Loucy (cell line): ENCODE data around the gene SFSWAP.

Experiments used
- H2AFZ ChIP-seq: fragments of 200-600 bp; sonication (generic); 2 replicates; pipeline ENCODE4 v1.6.0; 2016; ENCODE audit warnings: antibody characterized with exemption, mild to moderate bottlenecking, low read length, moderate library complexity
- H3F3A ChIP-seq: fragments of 200-600 bp; 2 replicates; pipeline ENCODE4 v1.6.0; 2016; ENCODE audit warnings: antibody characterized with exemption, low read depth, mild to moderate bottlenecking
- H3K27me3 ChIP-seq: fragments of 200-600 bp; sonication (generic); 2 replicates; pipeline ENCODE4 v1.6.1; 2014; ENCODE audit warnings: low read length, mild to moderate bottlenecking; ENCODE audit not compliant: insufficient read depth, poor library complexity, severe bottlenecking
- H3K36me3 ChIP-seq: fragments of 200-600 bp; sonication (generic); 2 replicates; pipeline ENCODE4 v1.6.1; 2016; ENCODE audit warnings: low read length; ENCODE audit not compliant: insufficient read depth
- H3K4me1 ChIP-seq: fragments of 200-600 bp; sonication (generic); 2 replicates; pipeline ENCODE4 v1.5.1; 2014; ENCODE audit warnings: low read length, mild to moderate bottlenecking; ENCODE audit not compliant: insufficient read depth, poor library complexity, severe bottlenecking
- H3K4me2 ChIP-seq: fragments of 200-600 bp; sonication (generic); 2 replicates; pipeline ENCODE4 v1.6.0; 2014; ENCODE audit warnings: antibody characterized with exemption, low read length, low read depth, mild to moderate bottlenecking; ENCODE audit not compliant: poor library complexity, severe bottlenecking
- H3K4me3 ChIP-seq: fragments of 200-600 bp; sonication (generic); 2 replicates; pipeline ENCODE4 v1.5.1; 2014; ENCODE audit warnings: low read length, mild to moderate bottlenecking, mixed read lengths; ENCODE audit not compliant: poor library complexity, severe bottlenecking
- H3K79me2 ChIP-seq: fragments of 200-600 bp; sonication (generic); 2 replicates; pipeline ENCODE4 v1.6.1; 2014; ENCODE audit warnings: low read length; ENCODE audit not compliant: insufficient read depth
- H3K9ac ChIP-seq: fragments of 200-600 bp; sonication (generic); 2 replicates; pipeline ENCODE4 v1.6.0; 2014; ENCODE audit warnings: mild to moderate bottlenecking, low read depth, low read length, moderate library complexity; ENCODE audit not compliant: poor library complexity, severe bottlenecking
- H3K9me2 ChIP-seq: fragments of 200-600 bp; sonication (generic); replicated peaks from 2 replicates; pipeline ENCODE4 v1.6.1; 2016; ENCODE audit warnings: low read depth, low read length, mixed read lengths
- H3K9me3 ChIP-seq: fragments of 200-600 bp; sonication (generic); 2 replicates; pipeline ENCODE4 v1.6.1; 2014; ENCODE audit warnings: mild to moderate bottlenecking, antibody characterized with exemption, low read length, low read depth; ENCODE audit not compliant: insufficient read depth
- H4K20me1 ChIP-seq: fragments of 200-600 bp; sonication (generic); 2 replicates; pipeline ENCODE4 v1.6.0; 2014; ENCODE audit warnings: antibody characterized with exemption, low read length, mild to moderate bottlenecking; ENCODE audit not compliant: insufficient read depth, poor library complexity, severe bottlenecking
- EZH2phosphoT487 ChIP-seq: fragments of 200-600 bp; IDR thresholded peaks from 2 replicates; pipeline ENCODE4 v1.6.1; 2018; ENCODE audit warnings: antibody characterized with exemption, mild to moderate bottlenecking, moderate library complexity, borderline replicate concordance
- TF ChIP-seq, protein P1 (sequence below): fragments of 200-600 bp; sonication (generic); conservative IDR thresholded peaks from 2 replicates; pipeline ENCODE4 v1.5.1; 2014; ENCODE audit warnings: mild to moderate bottlenecking, antibody characterized with exemption, low read length

Gene SFSWAP

DNA sequence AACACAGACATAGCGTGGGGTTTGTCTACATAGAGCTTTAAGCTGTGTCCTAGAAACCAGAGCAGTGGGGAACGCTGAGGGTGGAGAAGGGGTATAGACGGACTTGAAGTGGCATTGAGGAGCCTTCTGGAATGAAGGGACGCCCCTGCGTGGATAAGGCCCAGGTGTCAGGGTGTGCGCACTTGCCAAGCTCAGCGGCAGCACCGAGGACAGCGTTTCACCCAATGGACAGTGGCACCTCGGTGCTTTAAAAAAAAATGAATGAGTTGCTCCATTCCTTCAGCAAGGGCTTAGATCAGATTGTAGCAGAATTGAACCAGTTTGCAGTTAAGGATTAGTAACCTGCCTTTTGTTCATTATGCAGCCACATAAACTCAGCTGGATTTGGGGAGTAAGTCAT, 83.7 kb downstream of the SFSWAP start:
- H3K79me2 ChIP-seq = no peaks in the 10 kb centered on the region
- H3K4me3 ChIP-seq = no peak overlapping the region
- no peaks in the 10 kb centered on the region; the same call in 1 of the 2 replicates for H3K9me3 ChIP-seq
- H3F3A ChIP-seq = no peaks in the 10 kb centered on the region
- H2AFZ ChIP-seq = no peak overlapping the region
- H3K4me1 ChIP-seq = peaks cover 5% of the 10 kb centered on the region
- H3K4me2 ChIP-seq = no peak overlapping the region
- H3K36me3 ChIP-seq = peaks cover 44% of the 10 kb centered on the region; the same call in 1 of the 2 replicates
- no peaks in the 10 kb centered on the region for H3K27me3 ChIP-seq
- H4K20me1 ChIP-seq = no peaks in the 10 kb centered on the region
- no peak for TF ChIP-seq EZH2phosphoT487
- TF ChIP-seq, protein P1, sequence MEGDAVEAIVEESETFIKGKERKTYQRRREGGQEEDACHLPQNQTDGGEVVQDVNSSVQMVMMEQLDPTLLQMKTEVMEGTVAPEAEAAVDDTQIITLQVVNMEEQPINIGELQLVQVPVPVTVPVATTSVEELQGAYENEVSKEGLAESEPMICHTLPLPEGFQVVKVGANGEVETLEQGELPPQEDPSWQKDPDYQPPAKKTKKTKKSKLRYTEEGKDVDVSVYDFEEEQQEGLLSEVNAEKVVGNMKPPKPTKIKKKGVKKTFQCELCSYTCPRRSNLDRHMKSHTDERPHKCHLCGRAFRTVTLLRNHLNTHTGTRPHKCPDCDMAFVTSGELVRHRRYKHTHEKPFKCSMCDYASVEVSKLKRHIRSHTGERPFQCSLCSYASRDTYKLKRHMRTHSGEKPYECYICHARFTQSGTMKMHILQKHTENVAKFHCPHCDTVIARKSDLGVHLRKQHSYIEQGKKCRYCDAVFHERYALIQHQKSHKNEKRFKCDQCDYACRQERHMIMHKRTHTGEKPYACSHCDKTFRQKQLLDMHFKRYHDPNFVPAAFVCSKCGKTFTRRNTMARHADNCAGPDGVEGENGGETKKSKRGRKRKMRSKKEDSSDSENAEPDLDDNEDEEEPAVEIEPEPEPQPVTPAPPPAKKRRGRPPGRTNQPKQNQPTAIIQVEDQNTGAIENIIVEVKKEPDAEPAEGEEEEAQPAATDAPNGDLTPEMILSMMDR = no peak
- H3K9me2 ChIP-seq = no peaks in the 10 kb centered on the region
- H3K9ac ChIP-seq = no peak overlapping the region

DNA sequence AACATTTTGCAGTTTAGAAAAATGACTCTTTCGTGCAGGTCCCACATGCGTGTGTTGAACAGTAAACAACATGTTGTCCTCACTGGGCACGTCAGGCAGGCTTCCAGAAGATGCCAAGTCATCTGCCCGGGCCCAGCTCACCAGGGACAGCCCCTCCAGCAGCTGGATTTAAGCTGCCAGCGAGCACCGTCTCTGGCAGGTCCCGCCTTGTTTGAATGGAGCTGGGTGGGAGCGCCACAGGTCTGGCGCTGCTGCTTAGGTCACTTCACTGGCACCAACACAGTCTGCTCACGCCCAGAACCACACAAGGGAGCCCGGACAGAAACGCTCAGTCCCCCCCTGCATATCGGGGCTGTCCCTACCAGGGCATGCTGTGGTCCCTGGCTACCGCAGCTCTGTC, 84.2 kb downstream of the SFSWAP start:
- Histone ChIP-seq H3K79me2 (no peaks in the 10 kb centered on the region), H3K36me3 (peaks cover 44% of the 10 kb centered on the region; the same call in 1 of the 2 replicates), H3K4me1 (peaks cover 10% of the 10 kb centered on the region), H3K4me3 (no peak overlapping the region), H3K27me3 (no peaks in the 10 kb centered on the region), H3K9me2 (no peaks in the 10 kb centered on the region), H3K9ac (no peak overlapping the region), H3K9me3 (no peaks in the 10 kb centered on the region; the same call in 1 of the 2 replicates), H2AFZ (no peak overlapping the region), H4K20me1 (no peaks in the 10 kb centered on the region), H3F3A (no peaks in the 10 kb centered on the region), H3K4me2 (no peak overlapping the region)
- no peak for TF ChIP-seq EZH2phosphoT487
- TF ChIP-seq, protein P1 = no peak

DNA sequence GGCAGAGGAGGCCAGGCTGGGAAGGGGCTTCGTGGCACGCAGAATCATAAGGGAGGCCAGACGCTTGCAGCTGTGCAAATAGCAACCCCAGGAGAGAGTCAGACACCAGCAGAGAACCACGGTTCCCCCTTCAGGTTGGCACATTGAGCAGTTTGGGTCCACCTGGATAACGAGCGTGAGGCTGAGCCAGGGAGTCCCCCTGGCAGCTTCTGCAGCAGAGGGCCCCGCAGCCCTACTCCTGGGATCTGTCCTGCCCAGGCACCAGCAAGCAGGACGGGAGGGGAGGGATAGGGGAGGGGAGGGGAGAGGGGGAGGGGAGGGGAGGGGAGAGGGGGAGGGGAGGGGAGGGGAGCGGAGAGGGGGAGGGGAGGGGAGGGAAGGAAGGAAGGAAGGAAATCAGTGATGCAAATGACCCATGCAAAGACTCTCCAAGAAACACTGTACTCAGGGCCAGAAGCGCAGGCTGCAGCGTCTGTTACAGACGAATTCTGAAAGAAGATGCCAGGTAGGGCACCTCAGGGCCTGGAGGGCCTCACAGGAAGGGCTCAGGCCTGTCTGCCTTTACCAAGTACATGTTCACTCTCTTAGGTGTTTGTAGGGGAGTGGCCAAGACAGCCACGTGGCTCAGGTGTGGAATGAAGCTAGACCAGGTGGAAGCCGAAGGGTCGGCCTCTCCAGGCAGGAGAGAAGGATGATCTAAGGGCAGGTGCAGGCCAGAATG, 85.0 kb downstream of the SFSWAP start:
- no peaks in the 10 kb centered on the region for H4K20me1 ChIP-seq
- peaks cover 15% of the 10 kb centered on the region for H3K4me1 ChIP-seq
- no peaks in the 10 kb centered on the region for H3K9me2 ChIP-seq
- no peaks in the 10 kb centered on the region for H3K27me3 ChIP-seq
- H3K9ac ChIP-seq = no peak overlapping the region
- no peak overlapping the region for H2AFZ ChIP-seq
- no peak overlapping the region for H3K4me2 ChIP-seq
- no peaks in the 10 kb centered on the region for H3K79me2 ChIP-seq
- H3K4me3 ChIP-seq = no peak overlapping the region
- TF ChIP-seq, protein P1 = no peak
- TF ChIP-seq EZH2phosphoT487 = no peak
- no peaks in the 10 kb centered on the region for H3F3A ChIP-seq
- H3K36me3 ChIP-seq = peaks cover 37% of the 10 kb centered on the region; the same call in 1 of the 2 replicates
- no peaks in the 10 kb centered on the region for H3K9me3 ChIP-seq
